Measurements from ENCODE around the gene CAMSAP1. TPM values are rescaled to one million over a fixed set of nuclear protein-coding genes. Genes with fewer than 3 reads are reported as not detected.
"Not testable (repeated sequence)": the region's sequence is repeated elsewhere in the genome, so short reads cannot be mapped to it uniquely, and the experiment has no call there.

Gene CAMSAP1
- total and polyA plus RNA-seq, 2 donors (not counting 1 experiment from before 2014, with no cell fraction given): 5.0 to 18.8 TPM

GRCh38 chr9:135946392-135946994, 39.1 kb upstream of the CAMSAP1 start:
- no peaks in the 10 kb centered on the region for H3K79me2 ChIP-seq (ENCODE audit: control insufficient read depth, insufficient read depth, low read length)
- H3K27ac ChIP-seq (ENCODE audit: insufficient read depth, low read length): no peak overlapping the region
- no peaks in the 10 kb centered on the region for H3K4me1 ChIP-seq (ENCODE audit: control insufficient read depth, extremely low read depth, insufficient read depth, low read length)
- H3K27me3 ChIP-seq (ENCODE audit: control insufficient read depth, insufficient read depth, low read length): no peaks in the 10 kb centered on the region
- no peak overlapping the region for H3K4me3 ChIP-seq (replicated peaks in 1 of 4; ENCODE audit: control extremely low read depth in 1 of 4, insufficient read depth in 1 of 4, low read depth in 3 of 4, low read length in 4 of 4)
- no peak overlapping the region for H3K4me2 ChIP-seq (ENCODE audit: extremely low read depth, insufficient read depth, low read length)
- DNase-seq (ENCODE audit: low read depth in 2 of 2): no peak
- no peak overlapping the region for H2AFZ ChIP-seq (ENCODE audit: low read length)
- TF ChIP-seq EZH2 (IDR thresholded peaks at IDR 0.05; ENCODE audit: low read length, missing control alignments) (no peak), CTCF (conservative IDR thresholded peaks at IDR 0.05 in 1 of 2, IDR thresholded peaks at IDR 0.05 in 1 of 2; ENCODE audit: low read depth in 1 of 2, low read length in 2 of 2) (no peak)
- no peaks in the 10 kb centered on the region for H4K20me1 ChIP-seq (ENCODE audit: control insufficient read depth, extremely low read depth, insufficient read depth, low read length)
- peaks cover 15% of the 10 kb centered on the region for H3K36me3 ChIP-seq (ENCODE audit: control insufficient read depth, insufficient read depth, low read length)
- no peaks in the 10 kb centered on the region for H3K9me3 ChIP-seq (ENCODE audit: control insufficient read depth, insufficient read depth, low read depth, low read length)
- H3K9ac ChIP-seq (ENCODE audit: insufficient read depth, low read length): no peak overlapping the region

- Histone ChIP-seq H3K9me3 (ENCODE audit: control insufficient read depth, insufficient read depth, low read depth, low read length) (no peaks in the 10 kb centered on the region), H3K4me2 (ENCODE audit: extremely low read depth, insufficient read depth, low read length) (no peak overlapping the region), H3K9ac (ENCODE audit: insufficient read depth, low read length) (no peak overlapping the region), H3K36me3 (ENCODE audit: control insufficient read depth, insufficient read depth, low read length) (peaks cover 15% of the 10 kb centered on the region), H3K79me2 (ENCODE audit: control insufficient read depth, insufficient read depth, low read length) (no peaks in the 10 kb centered on the region), H3K27ac (ENCODE audit: insufficient read depth, low read length) (no peak overlapping the region), H3K4me1 (ENCODE audit: control insufficient read depth, extremely low read depth, insufficient read depth, low read length) (no peaks in the 10 kb centered on the region), H4K20me1 (ENCODE audit: control insufficient read depth, extremely low read depth, insufficient read depth, low read length) (no peaks in the 10 kb centered on the region), H3K27me3 (ENCODE audit: control insufficient read depth, insufficient read depth, low read length) (no peaks in the 10 kb centered on the region), H2AFZ (ENCODE audit: low read length) (no peak overlapping the region), H3K4me3 (replicated peaks in 1 of 4; ENCODE audit: control extremely low read depth in 1 of 4, insufficient read depth in 1 of 4, low read depth in 3 of 4, low read length in 4 of 4) (no peak overlapping the region)
- no peak for TF ChIP-seq EZH2 (IDR thresholded peaks at IDR 0.05; ENCODE audit: low read length, missing control alignments)
- TF ChIP-seq CTCF (conservative IDR thresholded peaks at IDR 0.05 in 1 of 2, IDR thresholded peaks at IDR 0.05 in 1 of 2; ENCODE audit: low read depth in 1 of 2, low read length in 2 of 2): no peak
- no peak for DNase-seq (ENCODE audit: low read depth in 2 of 2)
Measured at GRCh38 chr9:135945969-135946368, 38.6 kb upstream of the CAMSAP1 start.

GRCh38 chr9:135944444-135945252, 37.3 kb upstream of the CAMSAP1 start:
- H3K4me1 ChIP-seq (ENCODE audit: control insufficient read depth, extremely low read depth, insufficient read depth, low read length): no peaks in the 10 kb centered on the region
- no peak overlapping the region for H3K4me3 ChIP-seq (replicated peaks in 1 of 4; ENCODE audit: control extremely low read depth in 1 of 4, insufficient read depth in 1 of 4, low read depth in 3 of 4, low read length in 4 of 4)
- H3K27ac ChIP-seq (ENCODE audit: insufficient read depth, low read length): no peak overlapping the region
- no peaks in the 10 kb centered on the region for H3K27me3 ChIP-seq (ENCODE audit: control insufficient read depth, insufficient read depth, low read length)
- no peaks in the 10 kb centered on the region for H3K9me3 ChIP-seq (ENCODE audit: control insufficient read depth, insufficient read depth, low read depth, low read length)
- H3K36me3 ChIP-seq (ENCODE audit: control insufficient read depth, insufficient read depth, low read length): peaks cover 17% of the 10 kb centered on the region
- H3K79me2 ChIP-seq (ENCODE audit: control insufficient read depth, insufficient read depth, low read length): no peaks in the 10 kb centered on the region
- H3K9ac ChIP-seq (ENCODE audit: insufficient read depth, low read length): no peak overlapping the region
- no peak for DNase-seq (ENCODE audit: low read depth in 2 of 2)
- TF ChIP-seq CTCF (conservative IDR thresholded peaks at IDR 0.05 in 1 of 2, IDR thresholded peaks at IDR 0.05 in 1 of 2; ENCODE audit: low read depth in 1 of 2, low read length in 2 of 2) (no peak), EZH2 (IDR thresholded peaks at IDR 0.05; ENCODE audit: low read length, missing control alignments) (no peak)
- no peak overlapping the region for H3K4me2 ChIP-seq (ENCODE audit: extremely low read depth, insufficient read depth, low read length)
- no peak overlapping the region for H2AFZ ChIP-seq (ENCODE audit: low read length)
- no peaks in the 10 kb centered on the region for H4K20me1 ChIP-seq (ENCODE audit: control insufficient read depth, extremely low read depth, insufficient read depth, low read length)

GRCh38 chr9:135943604-135944003, 36.3 kb upstream of the CAMSAP1 start:
- H3K4me3 ChIP-seq (replicated peaks in 1 of 4; ENCODE audit: control extremely low read depth in 1 of 4, insufficient read depth in 1 of 4, low read depth in 3 of 4, low read length in 4 of 4); H2AFZ ChIP-seq (ENCODE audit: low read length); H3K27ac ChIP-seq (ENCODE audit: insufficient read depth, low read length); H3K4me1 ChIP-seq (ENCODE audit: control insufficient read depth, extremely low read depth, insufficient read depth, low read length); H3K4me2 ChIP-seq (ENCODE audit: extremely low read depth, insufficient read depth, low read length); H3K9ac ChIP-seq (ENCODE audit: insufficient read depth, low read length); H3K79me2 ChIP-seq (ENCODE audit: control insufficient read depth, insufficient read depth, low read length); H3K27me3 ChIP-seq (ENCODE audit: control insufficient read depth, insufficient read depth, low read length); H3K9me3 ChIP-seq (ENCODE audit: control insufficient read depth, insufficient read depth, low read depth, low read length); DNase-seq (ENCODE audit: low read depth in 2 of 2); H4K20me1 ChIP-seq (ENCODE audit: control insufficient read depth, extremely low read depth, insufficient read depth, low read length): not testable (repeated sequence)
- peaks cover 21% of the 10 kb centered on the region for H3K36me3 ChIP-seq (ENCODE audit: control insufficient read depth, insufficient read depth, low read length)
